Middle frontal gyrus (tissue), 1 donor: ENCODE data around the gene NACC1.

Source experiments
- DNase-seq: peaks from one replicate; pipeline ENCODE4 v3.0.0-alpha.2; 2015; ENCODE audit warnings: low spot score; ENCODE audit errors: extremely low spot score

Gene NACC1

DNA sequence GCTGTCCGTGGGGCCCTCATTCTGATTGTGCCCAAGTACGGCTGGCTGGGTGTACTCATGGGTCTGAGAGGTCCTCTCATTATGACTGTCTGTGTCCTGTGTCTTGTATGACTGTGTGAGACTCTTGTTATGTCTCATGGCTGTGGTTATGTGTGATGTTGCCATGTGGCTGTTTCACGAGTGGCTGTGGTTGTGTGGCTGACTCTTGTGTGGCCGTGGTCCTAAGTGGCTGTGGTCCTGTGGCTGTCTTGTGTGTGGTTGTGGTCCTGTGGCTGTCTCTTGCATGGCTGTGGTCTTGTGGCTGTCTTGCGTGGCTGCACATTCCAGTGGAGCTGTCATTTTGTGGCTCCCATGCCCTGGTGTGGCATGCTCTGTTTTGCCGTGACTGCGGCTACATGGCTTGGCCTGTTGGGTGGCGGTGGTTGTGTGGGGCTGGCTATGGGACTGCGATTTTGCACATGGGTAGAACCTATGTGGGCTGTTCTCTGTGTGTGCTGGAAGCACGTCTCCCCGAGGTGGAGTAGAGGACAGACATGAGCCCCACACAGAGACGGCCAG, 18.0 kb upstream of the NACC1 start:
- DNase-seq = no peak

DNA sequence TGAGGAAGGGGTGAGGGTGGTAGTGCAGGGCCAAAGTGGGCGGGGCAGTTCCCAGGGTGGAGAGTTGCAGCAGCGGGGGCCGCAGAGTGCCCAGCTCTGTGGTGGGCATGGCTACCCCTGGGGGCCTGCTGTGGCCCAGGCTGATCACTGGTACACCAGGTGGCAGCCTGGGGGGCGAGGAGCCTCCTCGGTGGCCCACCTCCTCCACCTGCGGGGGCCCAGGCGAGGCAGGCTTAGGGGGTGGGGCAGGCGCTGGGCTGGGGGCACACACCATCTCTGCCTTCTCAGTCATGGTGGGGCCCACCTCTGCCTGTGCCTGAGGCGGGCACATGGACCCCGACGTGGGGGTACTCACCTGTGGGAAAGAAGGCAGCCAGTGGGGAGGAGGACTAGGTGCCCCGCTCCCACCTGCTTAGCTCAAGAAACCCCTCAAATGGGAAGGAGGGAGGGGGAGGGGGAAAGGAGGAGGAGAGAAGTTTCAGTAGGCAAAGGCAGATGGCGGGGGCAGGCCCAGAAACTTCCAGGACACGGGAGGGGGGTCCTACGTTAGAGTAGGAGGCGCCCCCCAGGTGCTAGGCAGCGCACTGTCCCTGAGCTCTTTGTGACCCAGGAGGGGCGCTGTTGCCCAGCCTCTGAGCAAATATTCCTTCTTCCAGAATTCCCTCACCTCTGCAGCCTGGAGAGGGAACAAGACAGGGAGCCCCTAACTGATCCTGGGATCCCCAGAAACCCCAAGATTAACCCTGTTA, 17.0 kb upstream of the NACC1 start:
- DNase-seq = no peak

DNA sequence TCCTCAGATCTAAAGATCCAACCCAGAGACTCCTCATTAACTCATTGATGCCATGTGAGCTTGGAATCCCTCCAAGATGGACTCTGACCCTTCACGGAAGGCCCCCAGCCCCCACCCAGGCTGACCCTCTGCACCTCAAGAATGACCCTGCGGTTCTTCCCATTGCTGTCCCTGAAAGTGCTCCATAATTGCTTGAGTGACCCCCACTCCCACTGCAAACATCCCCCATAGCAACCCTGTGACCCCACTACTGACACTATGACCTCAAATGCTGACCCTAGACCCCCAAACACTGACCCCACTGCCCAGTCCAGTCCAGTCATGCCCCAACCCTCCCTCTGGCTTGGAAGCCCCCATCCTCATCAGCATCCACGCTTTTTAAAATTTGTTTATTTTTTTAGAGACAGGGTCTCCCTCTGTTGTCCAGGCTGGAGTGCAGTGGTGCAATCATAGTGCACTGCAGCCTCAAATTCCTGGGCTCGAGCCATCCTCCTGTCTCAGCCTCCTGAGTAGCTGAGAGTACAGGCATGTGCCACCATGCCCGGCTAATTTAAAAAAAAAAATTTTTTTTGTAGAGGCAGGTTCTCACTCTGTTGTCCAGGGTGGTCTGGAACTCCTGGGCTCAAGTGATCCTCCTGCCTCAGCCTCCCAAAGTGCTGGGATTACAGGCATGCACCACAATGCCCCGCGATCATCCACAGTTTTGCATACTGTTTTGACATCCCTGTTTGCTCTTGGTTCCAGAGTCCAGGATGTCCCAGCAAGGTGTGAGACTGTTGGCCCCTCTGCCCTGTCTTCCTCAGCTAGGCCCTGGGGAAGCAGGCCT, 16.3 kb upstream of the NACC1 start:
- no peak for DNase-seq

DNA sequence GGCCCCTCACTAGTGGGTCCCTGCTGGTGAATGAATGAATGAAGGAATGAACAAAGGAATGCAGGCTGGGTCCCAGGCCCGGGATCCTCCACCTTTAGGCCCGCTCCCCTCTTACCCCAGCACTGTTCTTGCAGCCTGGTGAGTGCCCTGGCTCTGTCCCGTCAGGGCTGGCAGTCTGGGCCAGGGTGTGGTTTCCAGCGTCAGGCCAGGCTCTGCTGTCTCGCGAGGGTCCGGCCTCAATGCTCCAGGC, 15.7 kb upstream of the NACC1 start:
- DNase-seq = no peak

DNA sequence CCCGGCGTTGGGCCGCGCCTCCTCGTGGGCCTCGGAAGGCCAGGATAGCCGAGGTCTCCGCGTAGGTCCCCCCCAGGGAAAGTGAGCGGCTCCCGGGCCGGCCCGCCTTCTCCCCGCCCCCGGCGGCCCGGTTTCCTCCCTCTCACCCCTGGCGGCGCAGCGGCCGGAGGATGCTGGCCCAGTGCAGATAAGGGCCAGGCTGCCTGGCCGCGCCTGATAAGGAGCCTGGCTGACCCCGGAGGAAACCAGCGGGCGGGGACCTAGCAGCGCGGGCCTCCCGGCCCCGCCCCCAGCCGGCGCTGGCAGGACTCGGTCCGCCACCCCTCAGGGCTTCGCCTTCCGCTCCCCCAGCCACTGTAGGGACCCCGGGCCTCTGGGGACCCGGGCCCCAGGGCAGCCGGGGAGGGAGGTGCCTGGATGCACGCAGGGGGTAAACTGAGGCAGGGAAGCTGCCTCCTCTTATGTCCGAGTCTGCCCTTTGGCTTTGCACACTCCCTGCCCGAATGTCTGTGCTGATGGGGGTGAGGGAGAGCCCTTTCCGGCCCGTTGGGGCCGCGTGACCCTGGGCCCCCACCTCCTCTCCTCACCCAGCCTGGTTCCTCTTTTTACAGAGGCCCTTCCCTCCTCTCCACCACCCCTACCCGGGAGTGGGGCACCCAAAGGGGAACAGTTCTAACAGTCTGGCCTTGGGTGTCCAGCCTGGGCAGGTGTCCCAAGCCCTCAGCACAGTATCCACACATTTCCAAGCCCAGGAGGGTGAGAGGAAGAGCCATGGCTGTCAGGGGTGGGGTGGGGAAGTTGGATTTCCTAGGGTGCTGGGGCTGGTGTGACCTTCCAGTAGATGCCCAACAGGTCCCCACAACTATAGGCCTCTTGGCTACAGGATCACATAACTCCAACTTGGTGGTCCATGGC, 15.1 kb upstream of the NACC1 start, which contains the start of gene LYL1:
Gene LYL1, minus strand, starts transcription at position 193 of the 915 bp plus-strand sequence. CDS start 1,687 bp downstream, outside the sequence.
- no peak for DNase-seq

DNA sequence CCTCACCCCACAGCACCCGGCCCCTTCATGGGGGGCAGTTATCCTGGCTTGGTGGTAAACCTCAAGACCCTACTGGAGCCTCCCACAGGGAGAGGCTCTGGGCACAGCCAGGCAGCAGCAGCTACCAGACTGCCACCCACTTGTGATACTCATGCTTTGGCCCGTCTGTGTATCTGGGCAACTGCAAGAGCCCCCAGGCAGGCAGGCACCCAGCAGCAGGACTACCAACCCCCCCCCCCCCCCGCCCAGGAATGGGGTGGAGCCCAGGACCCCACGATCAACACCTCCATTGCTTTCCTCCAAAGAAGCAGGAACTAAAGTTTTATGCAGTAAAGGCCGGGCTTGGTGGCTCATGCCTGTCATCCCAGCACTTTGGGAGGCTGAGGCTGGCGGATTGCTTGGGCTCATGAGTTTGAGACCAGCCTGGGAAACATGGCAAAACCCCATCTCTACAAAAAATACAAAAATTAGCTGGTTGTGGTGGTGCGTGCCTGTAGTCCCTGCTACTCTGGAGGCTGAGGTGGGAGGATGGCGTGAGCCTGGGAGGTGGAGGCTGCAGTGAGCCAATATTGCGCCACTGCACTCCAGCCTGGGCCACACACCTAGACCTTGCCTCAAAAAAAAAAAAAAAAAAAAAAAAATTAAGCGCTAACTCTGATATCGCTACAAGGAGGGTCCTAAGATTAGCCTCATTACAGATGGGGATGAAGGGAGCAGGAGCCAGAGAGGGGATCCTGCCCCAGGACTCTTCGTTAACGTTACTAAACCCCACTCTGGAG, 14.3 kb upstream of the NACC1 start:
- no peak for DNase-seq

DNA sequence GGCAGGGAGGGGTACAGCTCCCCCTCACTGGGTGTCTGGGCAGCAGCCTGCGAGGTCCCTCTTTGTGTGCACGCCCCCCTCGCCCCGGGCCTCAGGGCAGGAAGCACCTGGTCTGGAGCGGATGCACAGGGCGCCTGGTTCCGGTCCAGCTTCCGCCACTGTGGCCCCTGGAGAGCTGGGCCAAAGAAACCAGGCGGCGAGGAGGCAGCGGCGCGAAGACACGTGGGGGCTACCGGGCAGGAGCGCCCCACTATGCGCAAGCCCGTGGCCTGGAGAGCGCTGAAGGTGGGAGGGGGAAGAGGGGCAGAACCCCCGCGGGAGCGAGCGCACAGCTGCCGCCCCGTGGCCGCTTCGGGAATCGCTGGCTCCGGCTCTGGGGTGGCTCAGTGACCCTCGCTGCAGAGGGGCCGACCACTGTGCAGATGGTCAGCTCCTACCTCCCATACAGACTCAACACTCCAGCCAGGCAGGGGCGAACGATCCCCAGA, 13.7 kb upstream of the NACC1 start:
- no peak for DNase-seq

DNA sequence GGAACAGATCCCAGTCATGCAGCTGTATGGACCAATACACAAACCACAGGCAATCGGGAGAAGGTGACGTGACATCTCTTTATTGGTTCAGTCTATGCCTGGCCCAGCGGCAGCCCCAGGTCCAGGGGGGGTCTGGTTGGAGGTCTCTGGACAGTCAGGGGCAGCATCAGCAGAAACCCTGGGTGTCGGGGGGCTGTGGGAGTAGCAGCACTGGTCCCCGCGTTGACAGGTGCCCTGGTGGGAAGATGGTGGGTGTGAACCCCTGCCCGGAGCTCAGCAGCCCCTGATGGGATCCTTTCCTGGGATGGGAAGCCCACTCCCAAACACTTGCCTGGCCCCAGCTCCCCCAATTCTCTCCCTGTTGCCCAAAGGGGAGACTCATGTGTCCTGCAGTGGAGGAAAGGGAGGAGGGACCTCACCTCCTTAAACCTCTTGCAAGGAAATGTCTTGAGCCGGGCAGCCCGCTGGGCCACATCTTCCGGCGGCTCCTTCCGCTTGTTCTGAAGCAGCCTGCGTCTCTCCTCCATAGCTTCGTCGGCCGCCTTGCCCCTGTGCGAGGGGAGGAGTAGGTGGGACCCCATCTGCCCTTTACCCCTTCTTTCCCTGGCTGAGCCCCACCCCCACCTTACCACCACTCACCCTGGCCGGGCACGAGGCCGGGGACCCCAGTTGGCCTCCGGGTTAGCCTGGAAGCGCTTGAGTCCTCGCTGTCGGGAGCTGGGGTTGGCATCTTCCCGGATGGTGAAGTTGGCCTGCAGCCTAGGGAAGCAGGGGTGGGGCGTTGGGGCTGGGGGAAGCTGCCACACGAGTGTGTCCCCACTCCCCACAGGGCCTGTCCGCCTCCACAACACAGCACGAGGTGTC, 13.0 kb upstream of the NACC1 start:
- no peak for DNase-seq

DNA sequence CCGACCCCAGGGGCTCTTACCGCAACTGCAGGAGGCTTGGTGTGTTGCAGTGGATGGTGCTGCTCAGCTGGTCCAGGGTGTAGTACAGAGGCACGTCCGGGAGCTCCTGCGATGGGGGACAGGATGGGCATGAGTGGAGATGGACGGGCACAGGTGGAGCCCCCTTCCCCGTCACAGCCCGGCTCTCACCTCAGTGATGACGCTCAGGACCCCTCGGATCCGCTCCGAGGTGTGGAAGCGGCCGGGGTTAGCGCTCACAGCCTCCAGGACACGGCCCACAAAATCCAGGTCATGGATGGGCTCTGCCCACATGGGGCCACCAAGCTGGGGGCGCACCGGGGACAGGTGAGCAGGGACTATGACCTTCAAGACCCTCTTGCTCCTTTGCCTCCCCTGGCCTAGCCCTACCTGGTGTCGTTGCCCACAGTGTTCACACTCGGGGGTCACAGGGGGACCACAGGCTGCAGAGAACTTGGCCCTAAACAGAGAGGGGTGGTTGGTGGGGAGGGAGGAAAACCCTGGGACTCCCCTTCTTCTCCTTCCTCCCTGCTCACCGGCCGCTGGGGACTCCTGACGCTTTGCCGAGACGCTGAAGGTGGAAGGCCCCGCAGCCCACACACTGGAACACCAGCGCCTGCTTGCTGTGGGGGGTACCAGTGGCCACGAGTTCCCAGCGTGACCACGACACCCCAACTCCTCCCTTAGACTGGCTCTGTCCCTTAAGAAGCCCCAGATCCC, 8.5 kb upstream of the NACC1 start:
- no peak for DNase-seq

DNA sequence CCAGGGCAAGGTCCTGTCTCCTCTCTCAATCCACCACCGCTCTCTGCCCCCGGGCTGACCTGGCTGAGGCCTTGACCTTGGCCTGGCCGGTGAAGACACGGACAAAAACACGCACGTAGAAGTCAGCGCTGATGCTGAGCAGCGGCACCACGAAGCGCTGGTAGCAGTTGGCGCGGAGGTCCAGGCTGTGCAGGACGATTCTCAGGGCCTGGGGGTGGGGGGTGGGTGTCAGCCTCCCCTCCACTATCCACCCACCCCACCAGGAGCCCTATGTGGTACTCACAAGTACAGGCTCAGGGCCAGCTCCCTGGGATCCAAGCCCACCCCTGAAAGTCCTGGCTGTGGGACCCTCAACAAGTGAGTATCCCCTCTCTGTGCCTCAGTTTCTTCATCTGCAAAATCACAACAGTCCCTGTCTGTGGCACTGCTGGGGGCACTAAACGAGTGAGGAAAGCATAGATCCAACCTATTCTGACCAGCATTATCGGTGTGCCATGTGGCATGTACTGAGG, 7.9 kb upstream of the NACC1 start:
- no peak for DNase-seq

DNA sequence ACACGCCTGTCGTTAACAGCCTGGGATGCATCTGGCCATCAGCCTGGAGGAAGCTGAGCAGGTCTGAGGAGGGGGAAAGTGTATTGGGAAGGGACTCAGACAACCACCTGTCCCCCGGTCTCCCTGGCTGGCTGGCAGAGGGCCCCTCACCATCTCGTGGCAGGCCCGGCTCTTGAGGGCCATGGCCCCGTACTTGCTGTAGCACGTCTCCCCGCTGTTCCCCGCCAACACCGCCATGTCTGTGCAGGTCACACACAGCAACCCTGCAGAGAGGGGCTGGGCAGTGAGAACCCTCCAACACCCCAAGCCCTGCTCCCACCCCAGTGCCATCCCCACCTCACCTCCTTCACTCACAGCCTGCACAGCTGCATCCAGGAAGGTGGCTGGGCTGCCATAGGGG, 5.5 kb upstream of the NACC1 start:
- DNase-seq = no peak

DNA sequence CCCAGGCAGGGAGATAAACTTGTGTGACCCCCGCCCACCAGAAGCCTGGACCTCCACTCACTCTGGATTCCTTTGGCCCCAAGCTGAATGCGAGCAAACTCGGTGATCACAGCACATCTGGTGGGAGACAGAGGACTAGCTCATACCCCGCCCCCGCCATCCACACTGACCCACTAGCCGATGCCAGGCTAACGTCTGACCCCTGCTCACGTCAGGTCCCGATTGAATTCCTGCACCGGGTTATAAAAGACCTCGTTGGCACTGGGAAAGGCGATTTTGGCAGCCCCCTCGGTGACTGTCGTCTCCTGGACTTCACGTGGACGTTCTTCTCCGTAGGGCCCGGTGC, 2.2 kb upstream of the NACC1 start:
- DNase-seq = no peak

DNA sequence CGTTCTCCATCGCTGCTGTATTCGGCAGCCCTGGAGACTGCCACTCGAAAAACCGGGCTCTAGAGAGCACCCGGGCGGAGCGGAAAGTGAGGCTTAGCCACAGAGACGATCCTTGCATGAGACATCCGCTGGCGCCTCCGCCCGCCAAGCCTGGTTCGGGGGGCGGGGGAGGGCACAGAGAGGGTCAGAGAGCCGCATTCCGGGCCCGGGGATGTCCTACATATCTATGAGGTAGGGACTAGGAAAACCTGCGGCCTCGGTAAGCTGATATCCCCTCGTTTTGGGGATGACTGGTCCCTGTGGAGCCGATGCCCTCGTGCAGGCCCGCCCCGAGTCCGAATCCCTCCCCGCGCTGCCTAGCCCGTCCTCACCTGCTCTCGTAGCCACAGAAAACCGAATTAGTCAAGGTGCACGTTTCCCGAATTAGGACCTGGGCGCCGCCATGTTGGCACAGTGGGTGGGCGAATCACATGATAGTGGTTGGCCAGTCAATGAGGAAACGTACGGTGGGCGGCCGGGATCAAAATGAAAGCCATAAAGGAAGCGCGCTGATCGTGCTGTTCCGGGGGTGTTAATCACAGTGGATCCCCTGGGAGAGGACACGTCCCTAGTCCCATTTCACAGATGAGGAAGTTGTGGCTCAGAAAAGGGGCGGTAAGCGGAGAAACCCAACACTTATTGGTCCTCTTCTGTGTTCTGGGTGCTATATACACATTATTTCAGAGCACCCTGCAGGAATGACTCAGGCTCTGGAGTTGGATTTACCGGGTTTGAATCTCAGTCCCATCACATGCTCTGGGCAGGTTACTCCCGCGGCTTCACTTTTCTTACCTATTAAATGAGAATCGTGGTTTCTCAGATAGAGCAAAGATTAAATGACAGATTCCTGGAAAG, 1.5 kb upstream of the NACC1 start, which contains the start of gene TRMT1:
Gene TRMT1, minus strand, starts transcription at position 459 of the 894 bp plus-strand sequence. Its CDS starts 341 bp downstream, at position 118.
- DNase-seq = peak; percentile 83

DNA sequence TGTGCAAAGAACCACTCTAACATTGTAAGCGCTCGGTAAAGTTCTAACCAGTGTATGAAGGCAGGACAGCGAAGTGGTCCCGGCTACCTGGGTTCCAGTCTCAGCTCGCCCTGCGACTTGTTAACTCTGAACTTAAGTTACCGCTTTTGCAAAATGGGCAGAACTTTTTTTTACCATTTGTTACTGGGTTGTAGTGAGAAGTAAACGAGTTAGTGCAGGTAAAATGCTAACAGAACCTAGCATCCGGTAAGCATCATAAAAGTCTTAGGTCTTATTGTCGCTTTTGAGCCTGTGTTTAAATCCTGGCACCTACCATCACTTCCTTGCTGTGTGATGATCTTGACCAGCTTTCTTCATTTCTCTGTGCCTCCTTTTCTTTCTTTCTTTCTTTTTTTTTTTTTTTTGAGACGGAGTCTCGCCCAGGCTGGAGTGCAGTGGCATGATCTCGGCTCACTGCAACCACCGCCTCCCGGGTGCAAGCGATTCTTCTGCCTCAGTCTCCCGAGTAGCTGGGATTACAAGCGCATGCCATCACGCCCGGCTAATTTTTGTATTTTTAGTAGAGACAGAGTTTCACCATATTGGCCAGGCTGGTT, 790 bp upstream of the NACC1 start:
- DNase-seq = no peak

DNA sequence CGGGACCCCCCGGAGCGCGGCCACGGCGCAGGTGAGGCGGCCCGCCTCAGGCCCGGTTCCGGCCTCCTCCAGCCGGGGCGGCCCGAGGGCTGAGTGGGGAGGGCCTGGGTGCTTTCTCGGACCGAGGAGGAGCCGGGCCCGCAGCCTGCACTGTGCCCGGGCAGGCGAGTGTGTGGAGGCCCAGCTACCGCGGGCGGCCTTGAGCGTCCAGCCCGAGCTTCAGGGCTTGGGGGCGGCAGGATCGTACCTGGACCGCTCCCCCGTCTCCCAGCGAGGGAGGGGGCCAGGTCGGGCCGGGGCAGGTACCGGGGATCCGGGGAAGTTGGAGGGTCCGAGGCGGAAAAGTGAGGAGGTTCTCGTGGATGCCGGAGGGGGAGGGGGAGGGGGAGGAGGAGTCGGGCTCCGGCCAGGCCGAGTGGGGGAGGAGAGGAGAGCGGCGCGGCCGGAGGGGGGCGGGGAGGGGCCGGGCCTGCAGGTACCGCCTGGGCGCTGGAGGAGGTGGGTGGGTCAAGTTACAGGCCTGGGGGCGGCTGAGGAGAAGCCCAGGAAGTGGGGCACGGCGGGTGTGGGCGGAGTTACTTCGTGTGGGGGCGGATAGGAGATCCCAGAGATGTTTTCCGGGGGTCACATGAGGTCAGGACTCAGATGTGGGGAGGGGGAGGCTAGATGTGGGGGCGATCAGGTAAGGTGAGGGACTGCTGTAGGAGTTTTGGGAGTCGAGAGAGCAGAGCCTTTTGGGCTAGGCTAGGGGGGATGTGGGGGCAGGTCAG, 545 bp downstream of the NACC1 start:
- no peak for DNase-seq

DNA sequence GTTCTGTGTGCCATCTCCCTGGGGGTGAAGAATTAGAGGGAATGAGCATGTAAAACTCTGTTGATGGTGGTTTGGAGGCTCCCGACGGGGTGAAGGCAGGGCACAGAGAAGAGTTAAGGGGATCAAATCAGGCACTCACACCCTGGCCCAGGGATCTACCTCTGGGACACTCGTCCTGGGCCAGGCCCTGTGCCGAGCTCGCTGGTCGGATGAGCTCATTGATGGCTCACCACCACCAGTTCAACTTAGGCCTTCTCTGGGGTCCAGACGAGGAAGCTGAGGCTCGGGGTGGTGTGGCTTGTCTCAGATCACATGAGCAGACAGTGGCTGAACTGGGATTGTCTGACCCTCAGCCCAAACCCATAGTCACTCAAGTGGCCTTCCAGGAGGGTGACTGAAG, 1.6 kb downstream of the NACC1 start:
- no peak for DNase-seq

DNA sequence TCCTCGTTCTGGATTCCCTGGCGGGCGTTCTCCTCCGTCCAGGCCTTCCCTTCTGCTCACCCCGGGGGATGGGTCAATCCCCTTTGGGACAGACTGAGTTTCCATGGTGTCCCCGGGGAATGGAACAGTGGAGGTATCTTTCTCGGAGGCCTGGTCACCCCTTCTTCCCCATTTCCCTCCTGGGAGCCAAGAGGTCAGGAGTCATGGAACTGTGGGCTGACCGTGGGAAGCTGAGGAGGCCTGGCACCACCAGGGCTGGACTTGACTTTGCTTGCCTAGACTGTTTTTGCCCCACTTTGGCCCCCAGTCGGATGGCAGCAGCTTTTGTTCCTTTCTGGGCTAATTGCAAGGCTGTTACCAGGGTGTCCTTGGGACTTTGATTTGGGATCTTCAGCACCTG, 2.0 kb downstream of the NACC1 start:
- DNase-seq = no peak
